Measurements from ENCODE around the gene SNX10. TPM values are rescaled to one million over a fixed set of nuclear protein-coding genes. Genes with fewer than 3 reads are reported as not detected.

SNX10 gene
- total RNA-seq, 1 experiment from 2014 or later: 9.4 TPM

DNA sequence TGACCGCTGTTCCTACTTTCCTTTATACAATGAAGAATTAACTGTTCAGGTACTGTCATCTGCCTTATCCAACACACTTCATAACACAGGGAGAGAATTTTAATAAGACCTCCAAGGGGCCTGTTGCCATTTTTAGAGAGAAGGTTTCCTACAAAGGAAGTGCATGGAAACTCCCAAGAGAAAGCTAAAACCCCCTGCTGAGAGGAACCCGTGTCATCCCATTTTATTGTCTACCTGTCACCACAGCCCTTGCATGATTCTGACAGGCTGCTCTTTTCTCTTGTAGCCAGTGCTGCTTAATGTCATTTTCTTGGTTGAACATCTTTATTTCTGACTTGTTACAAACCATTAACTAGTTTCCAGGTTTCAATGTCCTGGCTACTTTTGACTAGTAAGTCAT, 98.4 kb downstream of the SNX10 start:
- Histone ChIP-seq H4K5ac (ENCODE audit: insufficient read length, low read depth, low read length) (no peak overlapping the region), H4K20me1 (ENCODE audit: control insufficient read depth, insufficient read depth, insufficient read length) (no peaks in the 10 kb centered on the region), H3K27me3 (ENCODE audit: insufficient read depth, low read length) (no peaks in the 10 kb centered on the region), H3K56ac (ENCODE audit: insufficient read length, low read depth, low read length) (no peak overlapping the region), H2BK20ac (ENCODE audit: low read depth, low read length, poor library complexity, severe bottlenecking) (no peak overlapping the region), H2BK120ac (ENCODE audit: low read depth, low read length, poor library complexity, severe bottlenecking) (no peak overlapping the region), H3K14ac (ENCODE audit: insufficient read depth, low read length) (no peak overlapping the region), H3K23me2 (ENCODE audit: insufficient read length, low read depth, low read length, poor library complexity, severe bottlenecking) (no peaks in the 10 kb centered on the region), H3K79me2 (ENCODE audit: insufficient read depth, low read length) (no peaks in the 10 kb centered on the region), H3K4me2 (ENCODE audit: insufficient read depth, insufficient read length, low read length) (no peak overlapping the region), H3K9me3 (ENCODE audit: control insufficient read depth, low read depth, low read length) (no peaks in the 10 kb centered on the region), H3K79me1 (ENCODE audit: insufficient read depth, low read depth, low read length, poor library complexity, severe bottlenecking) (no peaks in the 10 kb centered on the region), H4K91ac (ENCODE audit: insufficient read length, low read depth, low read length) (no peak overlapping the region), H2AK5ac (ENCODE audit: insufficient read length, low read length) (no peak overlapping the region), H2BK12ac (ENCODE audit: insufficient read length, low read depth, low read length) (no peak overlapping the region), H3K18ac (ENCODE audit: insufficient read length, low read depth, low read length) (no peak overlapping the region), H4K8ac (replicated peaks; ENCODE audit: insufficient read length, low read depth, low read length) (no peak overlapping the region), H3K4me1 (ENCODE audit: insufficient read depth, low read length) (peaks cover 5% of the 10 kb centered on the region), H3K23ac (ENCODE audit: insufficient read length, low read depth, low read length) (no peak overlapping the region), H3K9ac (ENCODE audit: extremely low read depth, insufficient read length, low read length) (no peak overlapping the region), H2BK5ac (ENCODE audit: insufficient read length, low read length) (no peak overlapping the region), H2BK15ac (ENCODE audit: low read depth, low read length) (no peak overlapping the region), H2AFZ (ENCODE audit: low read length) (no peak overlapping the region), H3T11ph (ENCODE audit: low read length) (no peak overlapping the region), H3K4ac (ENCODE audit: low read depth, low read length) (no peak overlapping the region), H3K27ac (ENCODE audit: insufficient read length, low read depth, low read length) (no peak overlapping the region)
- no CpG with 5 or more reads among the region's 2 CpGs for WGBS (ENCODE audit: extremely low coverage, insufficient read length, low lambda C conversion rate)
- no peak for DNase-seq
- Mint-ChIP-seq H3K4me3 (no peak overlapping the region), H3K4me1 (peaks cover 12 to 13% of the 10 kb centered on the region in 2 experiments), H3K27ac (no peak overlapping the region), H3K27me3 (ENCODE audit: low read depth) (peaks cover 5% of the 10 kb centered on the region; the same call in 1 of the 2 replicates), H3K9me3 (no peaks in the 10 kb centered on the region), H3K36me3 (ENCODE audit: insufficient read depth in 1 of 3, low read depth in 3 of 3) (no peaks in the 10 kb centered on the region)
- TF ChIP-seq, protein P1, sequence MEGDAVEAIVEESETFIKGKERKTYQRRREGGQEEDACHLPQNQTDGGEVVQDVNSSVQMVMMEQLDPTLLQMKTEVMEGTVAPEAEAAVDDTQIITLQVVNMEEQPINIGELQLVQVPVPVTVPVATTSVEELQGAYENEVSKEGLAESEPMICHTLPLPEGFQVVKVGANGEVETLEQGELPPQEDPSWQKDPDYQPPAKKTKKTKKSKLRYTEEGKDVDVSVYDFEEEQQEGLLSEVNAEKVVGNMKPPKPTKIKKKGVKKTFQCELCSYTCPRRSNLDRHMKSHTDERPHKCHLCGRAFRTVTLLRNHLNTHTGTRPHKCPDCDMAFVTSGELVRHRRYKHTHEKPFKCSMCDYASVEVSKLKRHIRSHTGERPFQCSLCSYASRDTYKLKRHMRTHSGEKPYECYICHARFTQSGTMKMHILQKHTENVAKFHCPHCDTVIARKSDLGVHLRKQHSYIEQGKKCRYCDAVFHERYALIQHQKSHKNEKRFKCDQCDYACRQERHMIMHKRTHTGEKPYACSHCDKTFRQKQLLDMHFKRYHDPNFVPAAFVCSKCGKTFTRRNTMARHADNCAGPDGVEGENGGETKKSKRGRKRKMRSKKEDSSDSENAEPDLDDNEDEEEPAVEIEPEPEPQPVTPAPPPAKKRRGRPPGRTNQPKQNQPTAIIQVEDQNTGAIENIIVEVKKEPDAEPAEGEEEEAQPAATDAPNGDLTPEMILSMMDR (conservative IDR thresholded peaks at IDR 0.05): no peak

All from H9 (cell line).